HepG2 (cell line): ENCODE data around the gene ZNF771. TPM values are rescaled to one million over a fixed set of nuclear protein-coding genes. Genes with fewer than 3 reads are reported as not detected.

Source experiments
- ARID4A ChIP-seq: sonication (generic); formaldehyde crosslinking; IDR thresholded peaks from 2 replicates; pipeline ENCODE4 v1.5.0; 2020; ENCODE audit warnings: mild to moderate bottlenecking, missing genetic modification reagents, borderline replicate concordance
- ATAD3A ChIP-seq: sonication (generic); formaldehyde crosslinking; IDR thresholded peaks from 2 replicates; pipeline ENCODE4 v1.4.0; 2020; ENCODE audit warnings: missing genetic modification reagents
- FOXC1 ChIP-seq: sonication (generic); formaldehyde crosslinking; IDR thresholded peaks from 2 replicates; pipeline ENCODE4 v1.8.0; 2022; ENCODE audit warnings: mild to moderate bottlenecking, missing genetic modification reagents, borderline replicate concordance
- GABPB1 ChIP-seq: IDR thresholded peaks from 2 replicates; pipeline ENCODE4 v1.6.1; 2016; ENCODE audit warnings: mild to moderate bottlenecking, missing genetic modification reagents, moderate library complexity, missing compliant biosample characterization
- KLF12 ChIP-seq: sonication (generic); formaldehyde crosslinking; IDR thresholded peaks from 2 replicates; pipeline ENCODE4 v1.4.0; 2020; ENCODE audit warnings: missing genetic modification reagents, borderline replicate concordance
- MTERF4 ChIP-seq: sonication (generic); formaldehyde crosslinking; IDR thresholded peaks from 2 replicates; pipeline ENCODE4 v1.8.0; 2023; ENCODE audit warnings: mild to moderate bottlenecking, missing genetic modification reagents
- TP53 ChIP-seq: sonication (generic); formaldehyde crosslinking; conservative IDR thresholded peaks from 2 replicates; pipeline ENCODE4 v1.4.0; 2020; ENCODE audit warnings: missing genetic modification reagents
- ZFX ChIP-seq: sonication (generic); formaldehyde crosslinking; IDR thresholded peaks from 2 replicates; pipeline ENCODE4 v1.4.0; 2020; ENCODE audit warnings: mild to moderate bottlenecking, low read depth, missing genetic modification reagents, moderate library complexity
- ZHX1 ChIP-seq: sonication (generic); formaldehyde crosslinking; IDR thresholded peaks from 2 replicates; pipeline ENCODE4 v1.8.1; 2022; ENCODE audit warnings: low read depth, mild to moderate bottlenecking, missing genetic modification reagents
- ZMAT3 ChIP-seq: sonication (generic); formaldehyde crosslinking; conservative IDR thresholded peaks from 2 replicates; pipeline ENCODE4 v1.7.0; 2021; ENCODE audit warnings: missing genetic modification reagents
- ZNF335 ChIP-seq: sonication (generic); formaldehyde crosslinking; IDR thresholded peaks from 2 replicates; pipeline ENCODE4 v1.4.0; 2020; ENCODE audit warnings: missing genetic modification reagents
- ZNF432 ChIP-seq: sonication (generic); formaldehyde crosslinking; IDR thresholded peaks from 2 replicates; pipeline ENCODE4 v1.5.0; 2020; ENCODE audit warnings: missing genetic modification reagents, mild to moderate bottlenecking, borderline replicate concordance
- polyA plus RNA-seq, 8 experiments: library from polyadenylated mRNA; depleted of rRNA in 3 of 8; stranded (reverse) in 7 of 8; unstranded in 1 of 8; fragments of >200 nt; fragmentation: Illumina TruSeq in 4 of 8; extraction: Trizol in 4 of 8; gene quantifications; 2 replicates each; pipeline versions ENCODE4 v1.2.1 to v1.2.3, GENCODE V29; 2011 to 2016; ENCODE audit warnings: low read depth in 4 of 8, missing spikeins in 1 of 8, mixed read lengths in 1 of 8; ENCODE audit not compliant: insufficient read depth in 1 of 8
- total RNA-seq, 5 experiments: library from RNA; depleted of rRNA; stranded (reverse); fragments of >200 nt; fragmentation: Illumina TruSeq; extraction: Trizol; gene quantifications; 2 replicates each; pipeline ENCODE4 v1.2.3, GENCODE V29; 2016; ENCODE audit warnings: low read depth in 1 of 5
- TF ChIP-seq, protein P1 (sequence below): sonication (generic); formaldehyde crosslinking; IDR thresholded peaks from 2 replicates; pipeline ENCODE4 v1.5.1; 2020; ENCODE audit warnings: mild to moderate bottlenecking, missing genetic modification reagents, borderline replicate concordance
- TF ChIP-seq, protein P2 (sequence below): sonication (generic); formaldehyde crosslinking; IDR thresholded peaks from 2 replicates; pipeline ENCODE4 v1.5.0; 2020; ENCODE audit warnings: missing genetic modification reagents

ZNF771 gene
- total and polyA plus RNA-seq, 2 of the 13 experiments (the other 11 are each of a cell fraction or from before 2014, with no cell fraction given) = 5.0 to 11.8 TPM

DNA sequence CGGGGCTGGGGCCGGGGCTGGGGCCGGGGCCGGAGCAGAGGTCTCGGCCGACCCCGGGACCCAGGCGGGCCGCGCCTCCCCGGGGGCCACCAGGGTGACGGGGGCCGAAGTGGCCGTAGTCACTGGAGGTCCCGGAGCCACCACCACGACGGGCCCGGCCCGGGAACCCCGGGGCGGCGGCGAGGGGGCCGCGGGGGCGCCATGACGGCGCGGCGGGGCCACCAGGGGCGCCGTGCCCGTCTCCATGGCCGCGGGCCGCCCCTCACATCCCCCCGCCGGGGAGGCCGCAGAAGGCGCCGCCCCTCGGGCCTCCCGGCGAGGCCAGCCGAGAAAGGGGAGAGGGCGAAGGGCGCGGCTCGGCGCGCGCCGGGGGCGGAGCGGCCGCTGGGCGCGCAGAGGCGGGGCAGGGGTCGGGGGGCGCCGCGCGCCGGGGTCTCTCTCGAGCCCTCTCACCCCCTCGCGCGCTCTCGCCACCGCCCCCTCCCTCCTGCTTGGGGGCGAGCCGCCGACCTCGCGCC is 37.4 kb upstream of the ZNF771 start (continued):
- TF ChIP-seq ZHX1 (CRISPR knock-in tag) (no peak), ZMAT3 (CRISPR knock-in tag) (no peak), MTERF4 (CRISPR knock-in tag) (no peak), ZNF335 (CRISPR knock-in tag) (no peak), ARID4A (CRISPR knock-in tag) (no peak), ATAD3A (no peak), KLF12 (0 out of 2 replicates have a peak, but pooled peaks have one; percentile 42), ZNF432 (no peak), TP53 (CRISPR knock-in tag) (no peak), ZFX (CRISPR knock-in tag) (peak; percentile 59), FOXC1 (CRISPR knock-in tag) (no peak), GABPB1 (CRISPR knock-in tag) (no peak)
- TF ChIP-seq, protein P1, sequence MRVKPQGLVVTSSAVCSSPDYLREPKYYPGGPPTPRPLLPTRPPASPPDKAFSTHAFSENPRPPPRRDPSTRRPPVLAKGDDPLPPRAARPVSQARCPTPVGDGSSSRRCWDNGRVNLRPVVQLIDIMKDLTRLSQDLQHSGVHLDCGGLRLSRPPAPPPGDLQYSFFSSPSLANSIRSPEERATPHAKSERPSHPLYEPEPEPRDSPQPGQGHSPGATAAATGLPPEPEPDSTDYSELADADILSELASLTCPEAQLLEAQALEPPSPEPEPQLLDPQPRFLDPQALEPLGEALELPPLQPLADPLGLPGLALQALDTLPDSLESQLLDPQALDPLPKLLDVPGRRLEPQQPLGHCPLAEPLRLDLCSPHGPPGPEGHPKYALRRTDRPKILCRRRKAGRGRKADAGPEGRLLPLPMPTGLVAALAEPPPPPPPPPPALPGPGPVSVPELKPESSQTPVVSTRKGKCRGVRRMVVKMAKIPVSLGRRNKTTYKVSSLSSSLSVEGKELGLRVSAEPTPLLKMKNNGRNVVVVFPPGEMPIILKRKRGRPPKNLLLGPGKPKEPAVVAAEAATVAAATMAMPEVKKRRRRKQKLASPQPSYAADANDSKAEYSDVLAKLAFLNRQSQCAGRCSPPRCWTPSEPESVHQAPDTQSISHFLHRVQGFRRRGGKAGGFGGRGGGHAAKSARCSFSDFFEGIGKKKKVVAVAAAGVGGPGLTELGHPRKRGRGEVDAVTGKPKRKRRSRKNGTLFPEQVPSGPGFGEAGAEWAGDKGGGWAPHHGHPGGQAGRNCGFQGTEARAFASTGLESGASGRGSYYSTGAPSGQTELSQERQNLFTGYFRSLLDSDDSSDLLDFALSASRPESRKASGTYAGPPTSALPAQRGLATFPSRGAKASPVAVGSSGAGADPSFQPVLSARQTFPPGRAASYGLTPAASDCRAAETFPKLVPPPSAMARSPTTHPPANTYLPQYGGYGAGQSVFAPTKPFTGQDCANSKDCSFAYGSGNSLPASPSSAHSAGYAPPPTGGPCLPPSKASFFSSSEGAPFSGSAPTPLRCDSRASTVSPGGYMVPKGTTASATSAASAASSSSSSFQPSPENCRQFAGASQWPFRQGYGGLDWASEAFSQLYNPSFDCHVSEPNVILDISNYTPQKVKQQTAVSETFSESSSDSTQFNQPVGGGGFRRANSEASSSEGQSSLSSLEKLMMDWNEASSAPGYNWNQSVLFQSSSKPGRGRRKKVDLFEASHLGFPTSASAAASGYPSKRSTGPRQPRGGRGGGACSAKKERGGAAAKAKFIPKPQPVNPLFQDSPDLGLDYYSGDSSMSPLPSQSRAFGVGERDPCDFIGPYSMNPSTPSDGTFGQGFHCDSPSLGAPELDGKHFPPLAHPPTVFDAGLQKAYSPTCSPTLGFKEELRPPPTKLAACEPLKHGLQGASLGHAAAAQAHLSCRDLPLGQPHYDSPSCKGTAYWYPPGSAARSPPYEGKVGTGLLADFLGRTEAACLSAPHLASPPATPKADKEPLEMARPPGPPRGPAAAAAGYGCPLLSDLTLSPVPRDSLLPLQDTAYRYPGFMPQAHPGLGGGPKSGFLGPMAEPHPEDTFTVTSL (CRISPR knock-in tag) = no peak
- TF ChIP-seq, protein P2, sequence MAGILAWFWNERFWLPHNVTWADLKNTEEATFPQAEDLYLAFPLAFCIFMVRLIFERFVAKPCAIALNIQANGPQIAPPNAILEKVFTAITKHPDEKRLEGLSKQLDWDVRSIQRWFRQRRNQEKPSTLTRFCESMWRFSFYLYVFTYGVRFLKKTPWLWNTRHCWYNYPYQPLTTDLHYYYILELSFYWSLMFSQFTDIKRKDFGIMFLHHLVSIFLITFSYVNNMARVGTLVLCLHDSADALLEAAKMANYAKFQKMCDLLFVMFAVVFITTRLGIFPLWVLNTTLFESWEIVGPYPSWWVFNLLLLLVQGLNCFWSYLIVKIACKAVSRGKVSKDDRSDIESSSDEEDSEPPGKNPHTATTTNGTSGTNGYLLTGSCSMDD (CRISPR knock-in tag) = no peak
